Measurements from ENCODE around the gene INSL3.

DNA sequence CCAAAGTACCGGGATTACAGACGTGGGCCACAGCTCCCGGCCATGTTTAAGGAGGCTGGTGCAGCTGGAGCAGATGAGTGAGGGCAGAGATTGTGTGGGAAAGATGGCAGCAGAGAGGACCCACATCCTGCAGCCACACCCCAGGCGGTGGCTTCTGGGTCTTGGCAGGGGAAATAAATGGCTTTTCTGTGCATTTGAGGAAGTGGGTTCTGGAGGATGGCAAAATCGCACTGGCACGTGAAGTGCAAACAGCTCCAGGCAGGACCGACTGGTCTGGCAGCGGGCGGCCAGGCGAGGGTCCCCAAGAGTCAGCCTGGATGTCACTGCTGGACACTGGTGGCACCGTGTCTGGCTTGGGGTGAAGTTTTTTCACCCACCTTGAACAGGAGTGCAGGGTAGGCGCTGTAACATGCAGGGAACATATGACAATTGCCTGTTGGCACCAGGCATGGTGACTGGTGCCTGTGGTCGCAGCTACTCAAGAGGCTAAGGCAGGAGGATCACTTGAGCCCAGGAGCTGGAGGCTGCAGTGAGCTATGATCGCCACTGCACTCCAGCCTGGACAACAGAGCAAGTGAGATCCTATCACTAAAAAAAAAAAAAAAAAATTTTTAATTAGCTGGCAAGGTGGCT lies 17.9 kb downstream of the INSL3 start:
- TF ChIP-seq EZH2phosphoT487 (IDR thresholded peaks at IDR 0.05; ENCODE audit: borderline replicate concordance) (no peak), CTCF (conservative IDR thresholded peaks at IDR 0.05; ENCODE audit: low read length) (no peak)
